Progenitor cell of endocrine pancreas (in vitro differentiated cells): ENCODE measurements around the gene CRYBG2. TPM values are rescaled to one million over a fixed set of nuclear protein-coding genes. Genes with fewer than 3 reads are reported as not detected.

ENCODE experiments used
- DNase-seq: peaks from one replicate; pipeline ENCODE4 v3.0.0; 2021; ENCODE audit warnings: low spot score; ENCODE audit not compliant: unreplicated experiment
- H3K27ac Mint-ChIP-seq: 2 replicates; pipeline ENCODE4 v1.8.0; 2021; ENCODE audit warnings: mild to moderate bottlenecking, moderate library complexity, mixed read lengths
- H3K27me3 Mint-ChIP-seq: 2 replicates; pipeline ENCODE4 v1.8.0; 2021; ENCODE audit warnings: mixed read lengths
- H3K36me3 Mint-ChIP-seq: 2 replicates; pipeline ENCODE4 v1.8.0; 2022; ENCODE audit warnings: mixed read lengths; ENCODE audit not compliant: insufficient read depth
- H3K4me1 Mint-ChIP-seq: 2 replicates; pipeline ENCODE4 v1.8.0; 2021; ENCODE audit warnings: low read depth, mixed read lengths
- H3K4me3 Mint-ChIP-seq: 2 replicates; pipeline ENCODE4 v1.8.0; 2021; ENCODE audit warnings: low read depth, mild to moderate bottlenecking, moderate library complexity, mixed read lengths
- H3K9me3 Mint-ChIP-seq: 2 replicates; pipeline ENCODE4 v1.8.0; 2021; ENCODE audit warnings: low read depth, mixed read lengths
- total RNA-seq: library from RNA; stranded (reverse); gene quantifications from 2 replicates; pipeline ENCODE4 v1.2.1, GENCODE V29; 2021
- TF ChIP-seq, protein P1 (sequence below): fragments of 200-600 bp; sonication (generic); IDR thresholded peaks from one replicate; pipeline ENCODE4 v1.5.0; 2021; ENCODE audit warnings: antibody characterized with exemption, mild to moderate bottlenecking; ENCODE audit not compliant: unreplicated experiment

CRYBG2 gene
- total RNA-seq, 1 donor from 2014 or later, result 13.8 TPM

DNA sequence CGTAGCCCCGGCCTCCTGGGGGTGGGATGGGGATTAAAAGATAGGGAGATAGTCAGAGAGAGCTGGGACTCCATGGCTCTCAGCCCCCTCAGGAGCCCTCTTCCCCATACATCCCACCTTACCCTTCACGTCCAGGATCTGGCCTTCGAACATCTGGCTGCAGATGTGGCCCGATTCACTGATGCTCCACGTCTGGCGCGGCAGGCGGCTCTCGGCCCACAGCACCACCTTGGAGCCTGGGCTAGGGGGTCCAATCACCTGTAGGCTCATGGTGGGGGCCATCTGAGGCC is 31.9 kb downstream of the CRYBG2 start:
- H3K27me3 Mint-ChIP-seq, result no peaks in the 10 kb centered on the region
- peaks cover 7% of the 10 kb centered on the region for H3K4me1 Mint-ChIP-seq
- no peaks in the 10 kb centered on the region for H3K9me3 Mint-ChIP-seq
- DNase-seq, result no peak
- TF ChIP-seq, protein P1, sequence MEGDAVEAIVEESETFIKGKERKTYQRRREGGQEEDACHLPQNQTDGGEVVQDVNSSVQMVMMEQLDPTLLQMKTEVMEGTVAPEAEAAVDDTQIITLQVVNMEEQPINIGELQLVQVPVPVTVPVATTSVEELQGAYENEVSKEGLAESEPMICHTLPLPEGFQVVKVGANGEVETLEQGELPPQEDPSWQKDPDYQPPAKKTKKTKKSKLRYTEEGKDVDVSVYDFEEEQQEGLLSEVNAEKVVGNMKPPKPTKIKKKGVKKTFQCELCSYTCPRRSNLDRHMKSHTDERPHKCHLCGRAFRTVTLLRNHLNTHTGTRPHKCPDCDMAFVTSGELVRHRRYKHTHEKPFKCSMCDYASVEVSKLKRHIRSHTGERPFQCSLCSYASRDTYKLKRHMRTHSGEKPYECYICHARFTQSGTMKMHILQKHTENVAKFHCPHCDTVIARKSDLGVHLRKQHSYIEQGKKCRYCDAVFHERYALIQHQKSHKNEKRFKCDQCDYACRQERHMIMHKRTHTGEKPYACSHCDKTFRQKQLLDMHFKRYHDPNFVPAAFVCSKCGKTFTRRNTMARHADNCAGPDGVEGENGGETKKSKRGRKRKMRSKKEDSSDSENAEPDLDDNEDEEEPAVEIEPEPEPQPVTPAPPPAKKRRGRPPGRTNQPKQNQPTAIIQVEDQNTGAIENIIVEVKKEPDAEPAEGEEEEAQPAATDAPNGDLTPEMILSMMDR, result no peak
- H3K27ac Mint-ChIP-seq, result no peak overlapping the region
- H3K36me3 Mint-ChIP-seq, result peaks cover 12% of the 10 kb centered on the region
- H3K4me3 Mint-ChIP-seq, result no peak overlapping the region

DNA sequence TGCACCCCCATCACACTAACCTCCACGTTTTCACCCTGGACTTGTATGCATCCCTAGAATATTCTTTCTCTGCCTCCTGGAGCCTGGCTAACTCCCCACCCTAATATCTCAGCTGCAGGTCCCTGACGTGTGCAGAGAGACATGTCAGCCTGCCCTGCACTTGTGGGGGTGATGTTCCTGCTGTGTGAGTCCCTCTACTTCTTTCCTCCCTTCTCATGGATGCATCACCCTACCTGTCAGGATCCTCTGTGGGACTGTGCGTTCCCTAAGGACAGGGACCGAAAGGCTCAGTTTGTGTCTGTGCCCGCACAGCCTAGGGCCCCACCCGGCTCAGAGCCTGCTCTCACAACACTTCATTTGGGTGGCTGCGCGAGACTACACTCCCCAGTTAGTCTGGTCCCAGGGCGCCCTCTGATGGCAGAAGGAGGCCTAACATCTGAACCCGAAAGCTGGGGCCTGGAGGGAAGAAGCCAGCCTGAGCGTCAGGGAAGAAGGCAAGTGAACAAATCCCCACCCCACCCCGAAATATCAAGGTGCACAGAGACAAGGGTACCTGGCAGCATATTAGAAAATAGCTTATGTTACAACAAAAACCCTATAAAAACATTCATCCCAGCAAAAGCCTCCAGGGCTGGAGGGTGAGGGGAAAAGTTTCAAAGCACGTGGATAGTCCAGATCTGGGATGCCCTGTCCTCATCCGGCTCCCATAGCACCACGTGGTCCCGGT is 32.5 kb downstream of the CRYBG2 start:
- Mint-ChIP-seq H3K27ac (no peak overlapping the region), H3K27me3 (no peaks in the 10 kb centered on the region), H3K9me3 (no peaks in the 10 kb centered on the region), H3K4me1 (peaks cover 7% of the 10 kb centered on the region), H3K36me3 (peaks cover 12% of the 10 kb centered on the region), H3K4me3 (no peak overlapping the region)
- TF ChIP-seq, protein P1, result peak; percentile 79
- DNase-seq, result peak; percentile 77

- no peak for DNase-seq
- peaks cover 7% of the 10 kb centered on the region for H3K4me1 Mint-ChIP-seq
- H3K36me3 Mint-ChIP-seq, result peaks cover 12% of the 10 kb centered on the region
- TF ChIP-seq, protein P1, result no peak
- H3K4me3 Mint-ChIP-seq, result no peak overlapping the region
- H3K27ac Mint-ChIP-seq, result no peak overlapping the region
- H3K9me3 Mint-ChIP-seq, result no peaks in the 10 kb centered on the region
- H3K27me3 Mint-ChIP-seq, result no peaks in the 10 kb centered on the region
Observed at GRCh38 chr1:26320896-26321295, 33.0 kb downstream of the CRYBG2 start.

DNA sequence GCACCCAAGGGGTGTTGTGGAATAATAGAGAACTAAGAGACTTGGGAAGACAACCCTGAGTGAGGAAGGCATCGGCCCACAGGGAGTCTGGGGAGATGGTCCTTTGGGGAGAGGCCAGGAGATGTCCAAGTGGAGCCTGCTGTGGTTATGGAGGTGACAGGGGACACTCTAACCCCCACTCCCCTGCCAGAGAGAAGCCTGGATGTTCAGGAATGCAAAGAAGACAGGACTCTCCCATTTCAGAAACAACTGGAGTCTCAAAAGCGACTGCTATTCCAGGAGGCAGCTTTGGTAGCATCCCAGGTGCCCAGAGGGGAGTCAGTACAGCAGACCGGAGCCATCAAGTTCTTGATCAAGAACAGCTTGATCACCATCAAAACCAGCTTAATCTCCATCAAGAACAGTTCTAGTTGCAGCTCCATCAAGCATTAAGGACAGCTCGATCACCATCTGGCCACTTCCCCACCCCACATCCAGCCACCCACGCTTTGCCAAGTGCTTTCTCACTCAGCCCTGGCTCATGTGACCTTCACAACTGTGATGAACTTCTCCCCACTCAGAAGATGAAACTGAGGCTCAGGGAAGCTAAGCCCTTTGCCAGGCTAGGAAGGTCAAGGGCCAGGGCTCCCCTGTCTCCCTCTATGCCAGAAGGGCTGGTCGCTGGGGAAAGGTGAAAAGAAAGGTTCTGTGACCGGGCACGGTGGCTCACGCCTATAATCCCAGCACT is 35.4 kb downstream of the CRYBG2 start:
- TF ChIP-seq, protein P1, result no peak
- no peak for DNase-seq
- Mint-ChIP-seq H3K4me3 (no peak overlapping the region), H3K27me3 (no peaks in the 10 kb centered on the region), H3K36me3 (peaks cover 8% of the 10 kb centered on the region), H3K4me1 (peaks cover 7% of the 10 kb centered on the region), H3K27ac (peak overlapping the region; percentile 29), H3K9me3 (no peaks in the 10 kb centered on the region)

DNA sequence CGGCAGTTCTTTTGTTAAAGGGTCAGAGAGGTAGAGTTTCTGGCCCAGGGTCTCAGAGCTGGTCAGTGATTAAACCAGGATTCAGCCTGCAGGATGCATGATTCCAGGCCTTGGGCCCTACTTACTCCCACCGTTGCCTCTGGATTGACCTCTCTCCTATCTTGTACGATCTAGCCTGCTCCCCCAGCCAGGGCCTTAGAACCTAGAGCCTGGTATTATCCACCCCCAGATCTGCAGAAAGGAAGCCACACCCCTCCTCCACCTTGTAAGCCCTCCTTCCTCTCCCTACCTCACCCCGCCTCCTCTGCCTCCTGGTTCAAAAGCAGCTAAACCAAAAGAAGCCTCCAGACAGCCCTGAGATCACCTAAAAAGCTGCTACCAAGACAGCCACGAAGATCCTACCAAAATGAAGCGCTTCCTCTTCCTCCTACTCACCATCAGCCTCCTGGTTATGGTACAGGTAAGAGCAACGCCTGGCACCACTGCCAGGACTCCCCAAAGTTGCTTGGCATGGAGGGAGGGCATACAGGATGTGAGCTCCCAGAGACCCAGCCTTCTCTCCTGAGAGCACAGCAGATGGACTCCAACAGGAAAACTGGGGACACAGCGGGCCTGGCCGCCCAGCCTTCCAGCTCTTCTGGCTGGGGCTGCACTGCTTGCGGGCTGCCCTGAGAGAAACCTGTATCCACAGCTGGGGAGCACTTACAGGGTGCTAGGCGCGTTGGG is 36.2 kb downstream of the CRYBG2 start, which contains the start of gene CD52:
TSS of gene CD52 (plus strand) at position 347 of the 726 bp plus-strand sequence. CDS start at position 407, 60 bp downstream.
- Mint-ChIP-seq H3K36me3 (peaks cover 5% of the 10 kb centered on the region), H3K27me3 (no peaks in the 10 kb centered on the region), H3K4me1 (peaks cover 7% of the 10 kb centered on the region), H3K27ac (peak within 1 kb of the TSS; percentile 67), H3K4me3 (no peak within 1 kb of the TSS), H3K9me3 (no peaks in the 10 kb centered on the region)
- TF ChIP-seq, protein P1, result no peak
- no peak for DNase-seq
